MM.1S (cell line): Measurements from ENCODE around the gene KRT73.

Experiments
- CTCF ChIP-seq: fragments of 300-600 bp; sonication (generic); IDR thresholded peaks from 2 replicates; pipeline ENCODE4 v1.5.1; 2016; ENCODE audit warnings: antibody characterized with exemption, low read length, mixed read lengths
- EZH2 ChIP-seq: fragments of 300-600 bp; sonication (generic); optimal IDR thresholded peaks from 2 replicates; pipeline ENCODE3; 2017; ENCODE audit warnings: low read depth, mild to moderate bottlenecking, antibody characterized with exemption, low read length, mixed read lengths
- EZH2phosphoT487 ChIP-seq: fragments of 300-600 bp; sonication (generic); IDR thresholded peaks from 2 replicates; pipeline ENCODE4 v1.6.1; 2018; ENCODE audit warnings: antibody characterized with exemption, low read length

- no peak for TF ChIP-seq EZH2phosphoT487
- TF ChIP-seq CTCF, result no peak
- no peak for TF ChIP-seq EZH2
Measured at GRCh38 chr12:52667931-52668330, 49.6 kb upstream of the KRT73 start.
